Kasumi-1 (cell line): ENCODE results near the gene SPATA33.
A peak's percentile ranks its signal among the peaks of the same experiment; 100 is the strongest.
"Not testable (repeated sequence)": the region's sequence is repeated elsewhere in the genome, so short reads cannot be mapped to it uniquely, and the experiment has no call there.

Experiments used
- DNase-seq, 2 experiments: peaks; one replicate each; lab custom pipeline; 2025; lab: John Stamatoyannopoulos, UW

Gene SPATA33

GRCh38 chr16:89693931-89694783 is 36.5 kb downstream of the SPATA33 start:
- DNase-seq: no peak

- not testable (repeated sequence) for DNase-seq
These were observed 37.1 kb downstream of the SPATA33 start for GRCh38 chr16:89694784-89695085.

- DNase-seq: no peak
These were observed 37.6 kb downstream of the SPATA33 start for GRCh38 chr16:89695086-89695874.

GRCh38 chr16:89695875-89696669 is 38.4 kb downstream of the SPATA33 start:
- DNase-seq: no peak

DNA sequence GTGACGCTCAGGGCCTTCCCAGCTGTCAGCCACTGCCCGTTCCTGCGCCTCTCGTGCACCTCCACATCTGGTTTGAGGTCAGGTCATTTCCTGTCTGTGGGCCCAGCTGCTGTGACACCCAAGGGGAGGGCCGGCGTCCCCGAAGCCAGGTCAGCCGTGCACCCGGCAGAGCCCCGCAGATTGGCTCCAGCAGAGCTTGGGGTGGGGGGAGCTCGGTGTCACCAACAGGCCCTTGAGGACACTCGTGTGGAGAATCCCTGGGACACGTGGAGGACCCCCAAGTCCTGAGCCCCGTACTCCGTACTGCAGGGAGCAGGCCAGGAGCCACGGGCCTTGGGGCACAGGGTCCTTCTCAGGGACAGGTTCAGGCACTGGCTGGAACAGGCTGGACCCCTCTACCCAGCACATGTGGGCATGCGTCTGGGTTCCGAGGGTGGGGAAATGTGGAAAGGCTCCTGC is 39.1 kb downstream of the SPATA33 start:
- no peak for DNase-seq

- no peak for DNase-seq
These were observed 39.6 kb downstream of the SPATA33 start for GRCh38 chr16:89697161-89697615.

- no peak for DNase-seq
These were observed 40.1 kb downstream of the SPATA33 start for GRCh38 chr16:89697616-89698331.

DNA sequence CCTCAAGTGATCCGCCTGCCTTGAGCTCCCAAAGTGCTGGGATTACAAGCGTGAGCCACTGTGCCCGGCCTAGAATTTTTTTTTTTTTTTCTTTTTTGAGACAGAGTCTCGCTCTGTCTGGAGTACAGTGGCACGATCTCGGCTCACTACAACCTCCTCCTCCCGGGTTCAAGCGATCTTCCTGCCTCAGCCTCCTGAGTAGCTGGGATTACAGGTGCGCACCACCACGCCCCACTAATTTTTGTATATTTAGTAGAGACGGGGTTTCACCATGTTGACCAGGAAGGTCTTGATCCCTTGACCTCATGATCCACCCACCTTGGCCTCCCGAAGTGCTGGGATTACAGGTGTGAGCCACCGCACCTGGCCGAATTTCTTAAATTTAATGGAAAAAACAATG is 41.1 kb downstream of the SPATA33 start:
- DNase-seq: not testable (repeated sequence)

DNA sequence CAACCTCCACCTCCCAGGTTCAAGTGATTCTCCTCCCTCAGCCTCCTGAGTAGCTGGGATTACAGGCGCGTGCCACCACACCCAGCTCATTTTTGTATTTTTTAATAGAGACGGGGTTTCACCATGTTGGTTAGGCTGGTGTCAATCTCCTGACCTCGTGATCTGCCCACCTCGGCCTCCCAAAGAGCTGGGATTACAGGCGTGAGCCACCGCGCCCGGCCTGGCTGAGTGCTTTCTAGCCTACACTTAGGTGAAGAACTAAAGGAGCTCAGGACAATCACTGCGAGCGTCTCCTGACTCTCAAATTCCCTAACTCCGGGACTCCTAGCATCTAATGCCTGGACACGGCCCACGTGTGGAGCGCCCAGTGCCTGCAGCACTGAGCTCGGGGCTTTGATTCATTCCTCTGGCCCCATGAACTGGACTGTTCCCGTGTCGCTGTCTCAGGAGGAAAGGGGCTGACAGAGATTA is 42.0 kb downstream of the SPATA33 start:
- DNase-seq: not testable (repeated sequence)

DNA sequence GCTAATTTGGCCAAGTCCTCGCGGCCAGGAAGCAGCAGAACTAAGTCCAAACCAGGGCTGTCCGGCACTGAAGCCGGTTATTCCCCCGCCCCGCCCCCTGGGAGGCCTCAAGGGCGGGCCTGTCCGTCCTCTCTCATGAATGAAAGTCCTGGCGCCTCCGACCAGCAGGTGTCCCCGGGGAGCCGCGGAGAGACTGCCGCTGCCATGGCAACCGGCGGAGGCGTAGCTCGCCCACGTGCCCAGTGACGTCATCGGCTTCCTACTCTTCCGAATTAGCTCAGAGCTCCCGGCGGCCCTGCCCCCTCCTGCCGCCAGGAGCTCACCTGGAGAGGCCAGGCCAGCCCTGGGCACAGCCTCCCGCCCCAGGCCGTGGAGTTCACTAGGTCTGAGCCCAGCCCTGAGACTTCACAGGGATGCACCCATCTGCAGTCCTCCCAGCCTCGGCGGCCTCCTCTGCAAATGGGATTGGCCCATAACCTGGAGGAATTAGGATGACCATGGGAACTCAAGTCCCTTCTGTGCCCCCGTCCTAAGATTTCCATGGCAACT is 42.5 kb downstream of the SPATA33 start:
- peak; percentile 94 to 95 for DNase-seq

- DNase-seq: peak in 1 of 2 experiments; percentile 12
These were observed 43.2 kb downstream of the SPATA33 start for GRCh38 chr16:89700649-89701424.

DNA sequence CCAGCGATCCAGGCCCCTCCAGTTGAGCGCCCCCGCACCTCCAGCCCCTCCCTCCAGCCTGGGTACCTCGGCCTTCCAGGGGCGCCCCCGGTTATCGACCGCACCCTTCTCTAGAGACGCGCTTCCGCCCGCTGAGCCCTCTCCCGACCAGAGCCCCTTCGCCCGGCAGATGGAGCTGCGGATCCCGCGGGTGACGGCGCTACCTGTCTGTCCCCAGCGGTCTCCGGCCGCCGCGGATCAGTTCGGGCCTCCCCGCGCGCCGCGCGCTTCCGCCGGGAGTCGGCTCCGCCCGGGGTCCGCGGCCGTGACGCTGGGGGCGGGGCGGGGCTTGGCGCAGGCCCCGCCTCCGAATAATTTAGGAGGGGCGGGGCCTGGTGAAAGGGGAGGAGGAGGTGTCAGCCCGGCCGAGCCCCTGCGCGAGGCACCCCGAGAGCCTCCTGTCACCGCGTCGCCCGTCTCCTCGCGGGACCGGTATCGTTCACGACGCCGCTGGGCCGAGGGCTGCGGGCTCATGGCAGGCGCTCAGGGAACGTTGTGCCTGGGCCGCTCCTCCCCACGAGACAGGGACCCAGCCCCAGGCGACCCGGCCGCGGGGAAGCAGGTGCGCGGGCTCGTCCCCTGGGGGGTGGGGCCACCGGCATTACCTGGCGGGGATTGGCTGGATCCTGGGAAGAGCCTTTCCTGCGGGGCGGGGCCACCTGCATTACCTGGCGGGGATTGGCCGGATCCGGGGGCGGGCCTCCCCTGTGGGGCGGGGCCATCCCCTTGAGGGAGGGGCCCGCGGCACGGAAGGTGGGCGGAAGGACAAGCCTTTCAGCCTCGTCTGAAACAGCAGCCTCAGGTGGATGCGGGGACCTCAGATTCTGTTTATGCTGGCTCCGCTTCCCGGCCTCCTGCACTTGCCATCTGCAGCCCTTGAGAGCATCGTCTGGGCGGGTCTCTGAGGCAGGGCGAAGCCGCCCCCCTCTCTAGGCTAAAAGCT is 44.1 kb downstream of the SPATA33 start, which contains the start of gene SPATA2L:
TSS of gene SPATA2L (minus strand) at position 281 of the 982 bp plus-strand sequence. CDS start 473 bp downstream, outside the sequence.
- DNase-seq: peak; percentile 92 to 93

- DNase-seq: no peak
These were observed 46.6 kb downstream of the SPATA33 start for GRCh38 chr16:89704281-89704680.

GRCh38 chr16:89705006-89705405 is 47.4 kb downstream of the SPATA33 start:
- DNase-seq: no peak

- DNase-seq: no peak
These were observed 49.1 kb downstream of the SPATA33 start for GRCh38 chr16:89706518-89707260.

DNA sequence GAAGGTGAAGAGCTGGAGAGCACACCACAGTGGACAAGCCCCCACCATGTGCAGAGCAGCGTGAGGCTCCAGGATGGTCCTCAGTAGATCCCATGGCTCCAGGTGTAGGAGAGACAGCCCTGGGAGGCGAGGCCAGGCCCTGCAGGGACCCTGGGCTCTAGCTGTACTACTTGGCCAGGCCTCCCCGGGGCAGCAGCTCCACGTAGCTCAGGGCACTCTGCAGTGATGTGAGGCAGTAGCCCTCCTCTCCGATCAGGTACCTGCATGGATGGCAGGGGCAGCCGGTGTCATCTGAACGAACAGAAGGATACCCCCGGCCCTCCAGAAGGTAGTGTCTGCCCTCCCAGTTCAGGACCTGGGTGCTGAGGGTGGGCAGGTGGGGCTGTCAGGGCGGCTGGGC is 50.1 kb downstream of the SPATA33 start:
- no peak for DNase-seq

DNA sequence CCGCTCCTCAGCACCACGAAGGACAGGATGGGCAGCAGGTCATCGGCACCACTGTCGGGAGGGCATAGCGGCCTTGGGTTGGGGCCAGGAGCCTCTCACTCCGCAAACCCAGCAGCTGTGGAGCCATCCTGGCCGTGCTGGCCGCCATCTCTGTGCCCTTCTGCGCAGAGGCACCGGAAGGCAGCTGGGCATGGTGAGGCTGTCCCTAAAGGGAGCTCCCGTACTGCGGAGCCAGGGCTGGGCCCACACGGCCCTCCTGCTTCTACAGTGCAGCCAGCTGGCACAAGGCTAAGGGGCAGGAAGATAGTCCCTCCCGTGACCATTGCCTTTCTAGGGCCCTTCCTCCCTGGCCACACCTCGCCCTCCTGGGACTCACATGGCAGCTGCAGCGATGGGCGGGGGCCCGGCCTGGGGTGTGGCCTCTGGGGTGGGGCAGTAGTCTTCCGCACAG is 50.9 kb downstream of the SPATA33 start:
- DNase-seq: no peak

GRCh38 chr16:89709166-89709565 is 51.5 kb downstream of the SPATA33 start:
- no peak for DNase-seq
